GM18951 (cell line): ENCODE results near the gene DNER.
"Not testable (repeated sequence)": the region's sequence is repeated elsewhere in the genome, so short reads cannot be mapped to it uniquely, and the experiment has no call there.

Source experiments
- POLR2A ChIP-seq: IDR thresholded peaks from 4 replicates; pipeline ENCODE4 v1.6.1; 2011; ENCODE audit warnings: mild to moderate bottlenecking; ENCODE audit not compliant: insufficient read length, insufficient read depth; ENCODE audit errors: extremely low read depth
- in situ Hi-C: fragments of 300-500 bp; cut with MboI; formaldehyde crosslinking; loops from one replicate; pipeline ENCODE4 v1.12.0; 2022; ENCODE audit warnings: low sequenced_read_pairs, mixed read lengths, inconsistent platforms; ENCODE audit not compliant: unreplicated experiment

Gene DNER

GRCh38 chr2:229346816-229347540, 367.4 kb downstream of the DNER start:
- no peak for TF ChIP-seq POLR2A
- in situ Hi-C loops: no loop called here

- no peak for TF ChIP-seq POLR2A
- in situ Hi-C loops: no loop called here
Observed at GRCh38 chr2:229344955-229345354, 369.4 kb downstream of the DNER start.

- in situ Hi-C loops: no loop called here
- no peak for TF ChIP-seq POLR2A
Observed at GRCh38 chr2:229344151-229344551, 370.2 kb downstream of the DNER start.

GRCh38 chr2:229343661-229344060, 370.7 kb downstream of the DNER start:
- in situ Hi-C loops: no loop called here
- no peak for TF ChIP-seq POLR2A

- no peak for TF ChIP-seq POLR2A
- in situ Hi-C loops: no loop called here
Observed at GRCh38 chr2:229342376-229342775, 372.0 kb downstream of the DNER start.

GRCh38 chr2:229340086-229340760, 374.1 kb downstream of the DNER start:
- in situ Hi-C loops: no loop called here
- no peak for TF ChIP-seq POLR2A

GRCh38 chr2:229339618-229340017, 374.7 kb downstream of the DNER start:
- TF ChIP-seq POLR2A: no peak

GRCh38 chr2:229339171-229339570, 375.2 kb downstream of the DNER start:
- in situ Hi-C loops: not testable (repeated sequence)

More at GRCh38 chr2:229339618-229340017, 374.7 kb downstream of the DNER start:
- in situ Hi-C loops: no loop called here

GRCh38 chr2:229335877-229336346, 378.4 kb downstream of the DNER start:
- in situ Hi-C loops: no loop called here
- TF ChIP-seq POLR2A: no peak

- in situ Hi-C loops: no loop called here
- no peak for TF ChIP-seq POLR2A
Observed at GRCh38 chr2:229335330-229335729, 379.0 kb downstream of the DNER start.

- TF ChIP-seq POLR2A: no peak
Observed at GRCh38 chr2:229330952-229331351, 383.4 kb downstream of the DNER start.

GRCh38 chr2:229319558-229319957, 394.8 kb downstream of the DNER start:
- TF ChIP-seq POLR2A: no peak
- in situ Hi-C loops: no loop called here

More at GRCh38 chr2:229330952-229331351, 383.4 kb downstream of the DNER start:
- in situ Hi-C loops: no loop called here

GRCh38 chr2:229314117-229314516, 400.2 kb downstream of the DNER start:
- in situ Hi-C loops: no loop called here
- TF ChIP-seq POLR2A: no peak

GRCh38 chr2:229313591-229313990, 400.8 kb downstream of the DNER start:
- no peak for TF ChIP-seq POLR2A
- in situ Hi-C loops: no loop called here
